ENCODE measurements around the gene PNMA6A.
"Not testable (repeated sequence)": the region's sequence is repeated elsewhere in the genome, so short reads cannot be mapped to it uniquely, and the experiment has no call there.

Gene PNMA6A

DNA sequence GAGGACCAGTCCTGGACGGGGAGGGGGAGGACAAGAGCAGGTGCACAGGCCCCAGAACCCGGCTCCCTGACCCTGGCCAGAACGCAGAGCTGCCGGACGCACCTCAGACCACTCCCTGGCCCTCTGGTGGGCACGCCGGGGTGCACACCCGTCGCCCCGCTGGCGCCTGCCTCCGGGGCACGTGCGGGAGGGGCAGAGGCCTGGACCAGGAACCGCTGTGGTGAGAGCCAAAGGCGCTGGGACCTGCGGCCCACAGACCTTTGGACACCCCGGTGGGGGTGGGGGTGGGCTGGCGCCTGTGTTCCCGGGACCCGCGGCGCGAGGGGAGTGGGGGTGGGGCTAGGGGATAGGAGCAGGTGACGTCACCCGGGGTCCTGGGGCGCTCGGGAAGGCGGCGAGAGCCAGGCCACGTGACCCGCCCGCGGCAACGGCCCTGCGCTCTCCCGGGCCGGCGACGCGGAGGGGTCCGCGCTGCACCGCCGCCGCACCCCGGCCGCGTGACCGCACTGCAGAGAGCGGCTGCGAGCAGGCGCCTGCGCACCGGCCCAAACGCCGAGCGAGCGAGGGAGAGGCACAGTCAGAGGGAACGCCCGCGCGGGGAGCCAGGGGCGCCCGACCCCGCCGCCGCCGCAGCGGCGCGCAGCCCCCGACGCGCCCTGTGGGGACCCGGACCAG lies at the start of gene PNMA6A:
TSS of gene PNMA6A (plus strand) at position 546 of the 675 bp plus-strand sequence. CDS start 609 bp downstream, outside the sequence.
- not testable (repeated sequence) for H2AFZ ChIP-seq (ENCODE audit: low read depth, low read length)

DNA sequence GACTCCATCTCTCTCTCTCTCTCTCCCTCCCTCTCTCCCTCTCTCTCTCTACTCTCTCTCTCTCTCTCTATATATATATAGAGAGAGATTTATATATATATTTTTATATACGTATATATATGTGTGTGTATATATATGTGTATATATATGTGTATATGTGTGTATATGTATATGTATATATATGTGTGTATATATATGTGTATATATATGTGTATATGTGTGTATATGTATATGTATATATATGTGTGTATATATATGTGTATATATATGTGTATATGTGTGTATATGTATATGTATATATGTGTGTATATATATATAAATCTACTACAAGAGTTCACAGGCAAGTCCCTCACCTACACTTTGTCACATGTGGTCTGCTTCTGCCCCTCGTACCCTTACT lies 45.8 kb upstream of the PNMA6A start:
- not testable (repeated sequence) for H2AFZ ChIP-seq (ENCODE audit: low read depth, low read length); H3K36me3 ChIP-seq (ENCODE audit: insufficient read depth, low read length); H3K27me3 ChIP-seq (ENCODE audit: insufficient read depth, low read length); H3K4me3 ChIP-seq (ENCODE audit: low read length); H3K9me3 ChIP-seq (ENCODE audit: low read length); H3K4me1 ChIP-seq (ENCODE audit: insufficient read depth, low read length)

More for the DNA sequence above, at the start of gene PNMA6A:
- H3K27me3 ChIP-seq (ENCODE audit: insufficient read depth, low read length); H3K4me1 ChIP-seq (ENCODE audit: insufficient read depth, low read length); H3K4me3 ChIP-seq (ENCODE audit: low read length); H3K36me3 ChIP-seq (ENCODE audit: insufficient read depth, low read length); H3K9me3 ChIP-seq (ENCODE audit: low read length): not testable (repeated sequence)

DNA sequence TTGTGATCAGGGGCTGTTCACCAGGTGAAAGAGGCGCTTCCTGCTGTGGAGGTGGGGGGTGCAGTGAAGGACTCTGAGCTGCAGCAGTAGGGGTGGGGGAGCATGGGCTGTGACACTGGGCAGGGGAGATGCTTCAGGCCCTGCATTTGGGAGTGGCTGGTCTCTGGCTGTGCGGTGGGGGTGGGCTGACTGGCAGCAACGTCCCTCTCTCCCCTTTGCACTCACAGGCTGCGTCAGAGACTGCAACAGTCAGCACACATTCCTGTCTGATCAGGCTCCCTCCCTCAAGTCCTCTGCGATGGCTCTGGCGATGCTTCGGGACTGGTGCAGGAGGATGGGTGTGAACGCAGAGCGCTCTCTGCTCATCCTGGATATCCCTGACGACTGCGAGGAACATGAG lies 43.8 kb upstream of the PNMA6A start:
- H2AFZ ChIP-seq (ENCODE audit: low read depth, low read length); H3K27me3 ChIP-seq (ENCODE audit: insufficient read depth, low read length); H3K4me3 ChIP-seq (ENCODE audit: low read length); H3K4me1 ChIP-seq (ENCODE audit: insufficient read depth, low read length); H3K36me3 ChIP-seq (ENCODE audit: insufficient read depth, low read length); H3K9me3 ChIP-seq (ENCODE audit: low read length): not testable (repeated sequence)

DNA sequence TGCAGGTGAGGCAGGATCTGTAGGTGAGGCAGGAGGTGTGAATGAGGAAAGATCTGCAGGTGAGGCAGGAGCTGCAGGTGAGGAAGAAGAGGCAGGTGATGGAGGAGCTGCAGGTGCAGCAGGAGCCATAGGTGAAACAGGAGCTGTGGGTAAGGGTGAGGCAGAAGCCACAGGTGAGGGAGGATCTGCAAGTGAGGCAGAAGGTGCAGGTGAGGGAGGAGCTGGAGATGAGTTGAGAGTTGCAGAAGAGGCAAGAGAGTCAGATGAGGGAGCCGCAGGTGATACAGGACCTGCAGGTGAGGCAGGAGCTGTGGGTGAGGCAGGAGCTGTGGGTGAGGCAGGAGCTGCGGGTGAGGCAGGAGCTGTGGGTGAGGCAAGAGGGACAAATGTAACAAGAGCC lies 43.1 kb upstream of the PNMA6A start:
- Histone ChIP-seq H3K9me3 (ENCODE audit: low read length) (no peaks in the 10 kb centered on the region), H3K4me1 (ENCODE audit: insufficient read depth, low read length) (no peaks in the 10 kb centered on the region), H2AFZ (ENCODE audit: low read depth, low read length) (no peak overlapping the region), H3K36me3 (ENCODE audit: insufficient read depth, low read length) (no peaks in the 10 kb centered on the region), H3K27me3 (ENCODE audit: insufficient read depth, low read length) (peaks cover 4% of the 10 kb centered on the region), H3K4me3 (ENCODE audit: low read length) (no peak overlapping the region)

DNA sequence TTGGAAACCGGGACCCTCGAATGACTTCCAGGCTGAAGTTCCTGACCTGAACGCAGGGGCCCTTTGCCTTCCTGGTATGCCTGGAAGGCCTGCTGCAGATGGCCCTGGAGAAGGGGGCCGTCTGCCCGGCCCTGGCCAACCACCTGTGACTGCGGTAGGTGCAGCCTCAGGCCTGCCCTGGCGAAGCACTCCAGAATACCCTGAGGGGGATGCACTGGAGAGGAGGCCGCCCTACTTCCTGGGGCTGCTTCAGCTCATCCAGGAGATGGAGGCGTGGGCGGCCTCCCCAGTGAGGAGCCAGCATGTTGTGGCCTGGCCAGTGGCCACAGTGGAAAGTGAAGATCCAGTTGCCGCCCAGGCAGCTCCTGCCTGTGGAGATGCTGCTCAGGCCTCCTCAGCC lies 42.4 kb upstream of the PNMA6A start:
- peaks cover 4% of the 10 kb centered on the region for H3K27me3 ChIP-seq (ENCODE audit: insufficient read depth, low read length)
- H2AFZ ChIP-seq (ENCODE audit: low read depth, low read length), result no peak overlapping the region
- H3K4me1 ChIP-seq (ENCODE audit: insufficient read depth, low read length), result no peaks in the 10 kb centered on the region
- no peak overlapping the region for H3K4me3 ChIP-seq (ENCODE audit: low read length)
- H3K9me3 ChIP-seq (ENCODE audit: low read length), result no peaks in the 10 kb centered on the region
- H3K36me3 ChIP-seq (ENCODE audit: insufficient read depth, low read length), result no peaks in the 10 kb centered on the region

DNA sequence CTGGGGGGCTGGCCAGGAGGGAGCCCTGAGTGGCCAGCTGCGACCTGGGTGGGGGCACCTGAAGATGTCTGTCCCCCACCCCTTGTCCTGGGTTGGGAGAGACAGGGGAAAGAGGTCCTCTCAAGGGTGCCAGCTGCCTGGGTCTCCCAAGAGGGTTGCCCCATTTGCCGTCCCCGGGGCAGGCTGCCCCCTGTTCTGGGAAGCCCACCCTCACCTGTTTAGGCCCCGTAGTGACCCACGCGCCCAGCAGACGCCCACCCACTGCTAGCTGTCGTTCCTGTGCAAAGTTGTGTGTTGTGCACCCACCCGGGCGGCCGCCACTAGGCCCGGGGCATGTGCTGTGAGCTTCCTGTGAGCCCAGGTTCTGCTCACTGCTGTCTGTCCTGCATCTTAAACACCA lies 41.5 kb upstream of the PNMA6A start:
- H3K36me3 ChIP-seq (ENCODE audit: insufficient read depth, low read length), result no peaks in the 10 kb centered on the region
- H3K9me3 ChIP-seq (ENCODE audit: low read length), result no peaks in the 10 kb centered on the region
- H2AFZ ChIP-seq (ENCODE audit: low read depth, low read length), result no peak overlapping the region
- H3K27me3 ChIP-seq (ENCODE audit: insufficient read depth, low read length), result peaks cover 4% of the 10 kb centered on the region
- H3K4me1 ChIP-seq (ENCODE audit: insufficient read depth, low read length), result no peaks in the 10 kb centered on the region
- H3K4me3 ChIP-seq (ENCODE audit: low read length), result no peak overlapping the region

DNA sequence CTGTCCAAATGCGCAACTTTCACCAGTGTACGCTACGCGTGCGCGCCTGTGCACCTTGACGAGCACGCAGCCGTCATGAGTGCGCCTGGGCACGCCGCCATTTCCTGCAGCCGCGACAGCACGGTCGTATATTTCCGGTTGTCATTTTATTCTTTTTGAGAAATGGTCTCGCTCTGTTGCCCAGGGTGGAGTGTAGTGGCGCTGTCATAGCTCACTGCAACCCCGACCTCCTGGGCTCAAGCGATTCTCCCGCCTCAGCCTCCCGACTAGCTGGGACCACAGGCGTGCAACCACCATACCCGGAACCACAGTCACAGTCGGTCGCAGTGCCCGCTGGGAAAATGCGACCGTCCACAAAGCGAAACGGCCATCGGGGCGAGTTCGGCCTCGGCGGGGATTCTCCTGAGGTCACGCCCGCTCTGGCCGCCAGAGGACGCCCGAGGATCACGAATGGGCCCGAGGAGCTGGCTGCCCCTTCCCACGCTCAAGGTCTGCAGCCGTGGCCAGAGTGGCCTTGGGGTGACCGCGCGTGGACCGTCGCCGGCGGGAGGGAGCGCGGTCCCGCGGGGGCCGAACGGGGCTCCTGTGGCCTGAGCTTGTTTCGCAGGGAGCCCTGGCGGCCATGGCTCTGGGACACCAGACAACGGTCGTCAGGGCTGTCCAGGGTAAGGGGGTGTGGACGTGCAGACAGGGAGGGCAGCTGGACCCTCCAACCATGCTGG lies 39.7 kb upstream of the PNMA6A start:
- Histone ChIP-seq H3K27me3 (ENCODE audit: insufficient read depth, low read length) (peaks cover 4% of the 10 kb centered on the region), H2AFZ (ENCODE audit: low read depth, low read length) (no peak overlapping the region), H3K36me3 (ENCODE audit: insufficient read depth, low read length) (no peaks in the 10 kb centered on the region), H3K4me3 (ENCODE audit: low read length) (no peak overlapping the region), H3K4me1 (ENCODE audit: insufficient read depth, low read length) (no peaks in the 10 kb centered on the region), H3K9me3 (ENCODE audit: low read length) (no peaks in the 10 kb centered on the region)

DNA sequence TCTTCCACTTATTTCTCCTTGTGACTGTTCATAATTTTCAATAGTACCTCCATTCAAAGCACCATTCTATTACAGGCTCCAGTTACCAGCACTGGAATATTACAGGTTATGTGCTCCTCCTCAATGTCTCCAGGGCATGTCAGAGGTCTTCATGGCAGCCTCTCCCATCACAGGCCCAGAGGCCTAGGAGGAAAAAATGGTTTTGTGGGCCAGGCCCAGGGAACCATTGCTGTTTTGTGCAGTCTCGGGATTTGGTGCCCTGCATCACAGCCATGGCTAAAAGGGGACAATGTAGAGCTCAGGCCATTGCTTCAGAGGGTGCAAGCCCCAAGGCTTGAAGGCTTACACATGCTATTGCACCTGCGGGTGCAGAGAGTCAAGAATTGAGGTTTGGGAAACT lies 23.2 kb upstream of the PNMA6A start:
- Histone ChIP-seq H2AFZ (ENCODE audit: low read depth, low read length) (no peak overlapping the region), H3K4me3 (ENCODE audit: low read length) (no peak overlapping the region), H3K9me3 (ENCODE audit: low read length) (peaks cover 4% of the 10 kb centered on the region), H3K4me1 (ENCODE audit: insufficient read depth, low read length) (no peaks in the 10 kb centered on the region), H3K36me3 (ENCODE audit: insufficient read depth, low read length) (no peaks in the 10 kb centered on the region), H3K27me3 (ENCODE audit: insufficient read depth, low read length) (no peaks in the 10 kb centered on the region)

DNA sequence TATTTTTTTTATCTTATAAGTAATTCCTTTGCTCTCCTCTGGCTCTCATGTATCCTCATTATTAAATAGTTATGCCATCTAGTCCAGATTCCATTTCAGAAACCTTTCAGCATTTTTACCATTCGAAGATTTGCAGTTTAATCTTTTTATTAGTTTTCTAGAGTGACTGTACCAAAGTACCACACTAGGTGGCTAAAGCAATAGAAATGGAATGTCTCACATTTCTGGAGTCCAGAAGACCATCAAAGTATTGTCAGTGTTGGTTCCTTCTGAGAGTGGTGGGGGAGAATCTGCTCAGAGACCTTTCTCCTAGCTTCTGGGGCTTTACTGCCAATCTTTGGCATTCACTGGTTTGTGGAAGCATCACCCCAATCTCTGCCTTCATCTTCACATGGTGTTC lies 19.7 kb upstream of the PNMA6A start:
- Histone ChIP-seq H3K36me3 (ENCODE audit: insufficient read depth, low read length) (no peaks in the 10 kb centered on the region), H3K4me1 (ENCODE audit: insufficient read depth, low read length) (no peaks in the 10 kb centered on the region), H2AFZ (ENCODE audit: low read depth, low read length) (no peak overlapping the region), H3K27me3 (ENCODE audit: insufficient read depth, low read length) (peaks cover 6% of the 10 kb centered on the region), H3K9me3 (ENCODE audit: low read length) (peaks cover 4% of the 10 kb centered on the region), H3K4me3 (ENCODE audit: low read length) (no peak overlapping the region)

DNA sequence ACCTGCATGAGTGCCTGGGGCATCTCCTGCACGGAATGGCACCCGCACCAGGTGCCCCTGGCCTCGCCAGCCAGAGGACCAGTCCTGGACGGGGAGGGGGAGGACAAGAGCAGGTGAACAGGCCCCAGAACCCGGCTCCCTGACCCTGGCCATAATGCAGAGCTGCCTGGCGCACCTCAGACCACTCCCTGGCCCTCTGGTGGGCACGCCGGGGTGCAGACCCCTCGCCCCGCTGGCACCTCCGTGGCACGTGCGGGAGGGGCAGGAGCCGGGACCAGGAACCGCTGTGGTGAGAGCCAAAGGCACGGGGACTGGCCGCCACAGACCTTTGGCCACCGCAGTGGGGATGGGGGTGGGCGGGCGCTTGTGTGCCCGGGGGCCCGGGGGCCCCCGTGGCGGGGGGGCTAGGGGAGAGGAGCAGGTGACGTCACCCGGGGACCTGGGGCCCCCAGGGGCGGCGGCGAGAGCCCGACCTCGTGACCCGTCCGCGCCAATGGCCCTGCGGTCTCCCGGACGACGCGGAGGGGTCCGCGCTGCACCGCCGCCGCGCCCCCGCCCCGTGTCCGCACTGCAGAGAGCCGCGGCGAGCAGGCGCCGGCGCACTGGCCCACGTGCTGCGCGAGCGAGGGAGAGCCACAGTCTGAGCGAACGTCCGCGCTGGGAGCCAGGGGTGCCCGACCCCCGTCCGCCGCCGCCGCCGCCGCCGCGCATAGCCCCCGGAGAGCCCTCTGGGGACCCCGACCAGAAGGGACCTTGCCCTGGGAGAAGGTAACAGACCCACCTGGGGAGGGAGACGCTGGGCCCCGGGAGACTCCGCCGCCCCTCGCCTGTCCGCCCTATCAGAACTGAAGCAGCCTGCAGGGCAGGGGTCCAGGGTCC lies 16.1 kb upstream of the PNMA6A start, which contains the start of gene PNMA3:
TSS of gene PNMA3 (plus strand) at position 600 of the 879 bp plus-strand sequence. CDS start 586 bp downstream, outside the sequence.
- Histone ChIP-seq H3K9me3 (ENCODE audit: low read length) (no peaks in the 10 kb centered on the region), H3K4me3 (ENCODE audit: low read length) (no peak within 1 kb of the TSS), H3K4me1 (ENCODE audit: insufficient read depth, low read length) (no peaks in the 10 kb centered on the region), H3K27me3 (ENCODE audit: insufficient read depth, low read length) (peaks cover 11% of the 10 kb centered on the region), H3K36me3 (ENCODE audit: insufficient read depth, low read length) (no peaks in the 10 kb centered on the region), H2AFZ (ENCODE audit: low read depth, low read length) (no peak within 1 kb of the TSS)

DNA sequence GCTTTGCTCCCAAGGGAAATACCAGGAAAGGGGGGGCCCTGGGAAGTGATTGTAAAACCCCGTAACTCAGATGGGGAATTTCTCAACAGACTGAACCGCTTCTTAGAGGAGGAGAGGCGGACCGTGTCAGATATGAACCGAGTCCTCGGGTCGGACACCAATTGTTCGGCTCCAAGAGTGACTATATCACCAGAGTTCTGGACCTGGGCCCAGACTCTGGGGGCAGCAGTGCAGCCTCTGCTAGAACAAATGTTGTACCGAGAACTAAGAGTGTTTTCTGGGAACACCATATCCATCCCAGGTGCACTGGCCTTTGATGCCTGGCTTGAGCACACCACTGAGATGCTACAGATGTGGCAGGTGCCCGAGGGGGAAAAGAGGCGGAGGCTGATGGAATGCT lies 15.0 kb upstream of the PNMA6A start:
- Histone ChIP-seq H3K4me1 (ENCODE audit: insufficient read depth, low read length) (no peaks in the 10 kb centered on the region), H3K36me3 (ENCODE audit: insufficient read depth, low read length) (no peaks in the 10 kb centered on the region), H3K9me3 (ENCODE audit: low read length) (no peaks in the 10 kb centered on the region), H3K4me3 (ENCODE audit: low read length) (no peak overlapping the region), H3K27me3 (ENCODE audit: insufficient read depth, low read length) (peaks cover 11% of the 10 kb centered on the region), H2AFZ (ENCODE audit: low read depth, low read length) (no peak overlapping the region)

DNA sequence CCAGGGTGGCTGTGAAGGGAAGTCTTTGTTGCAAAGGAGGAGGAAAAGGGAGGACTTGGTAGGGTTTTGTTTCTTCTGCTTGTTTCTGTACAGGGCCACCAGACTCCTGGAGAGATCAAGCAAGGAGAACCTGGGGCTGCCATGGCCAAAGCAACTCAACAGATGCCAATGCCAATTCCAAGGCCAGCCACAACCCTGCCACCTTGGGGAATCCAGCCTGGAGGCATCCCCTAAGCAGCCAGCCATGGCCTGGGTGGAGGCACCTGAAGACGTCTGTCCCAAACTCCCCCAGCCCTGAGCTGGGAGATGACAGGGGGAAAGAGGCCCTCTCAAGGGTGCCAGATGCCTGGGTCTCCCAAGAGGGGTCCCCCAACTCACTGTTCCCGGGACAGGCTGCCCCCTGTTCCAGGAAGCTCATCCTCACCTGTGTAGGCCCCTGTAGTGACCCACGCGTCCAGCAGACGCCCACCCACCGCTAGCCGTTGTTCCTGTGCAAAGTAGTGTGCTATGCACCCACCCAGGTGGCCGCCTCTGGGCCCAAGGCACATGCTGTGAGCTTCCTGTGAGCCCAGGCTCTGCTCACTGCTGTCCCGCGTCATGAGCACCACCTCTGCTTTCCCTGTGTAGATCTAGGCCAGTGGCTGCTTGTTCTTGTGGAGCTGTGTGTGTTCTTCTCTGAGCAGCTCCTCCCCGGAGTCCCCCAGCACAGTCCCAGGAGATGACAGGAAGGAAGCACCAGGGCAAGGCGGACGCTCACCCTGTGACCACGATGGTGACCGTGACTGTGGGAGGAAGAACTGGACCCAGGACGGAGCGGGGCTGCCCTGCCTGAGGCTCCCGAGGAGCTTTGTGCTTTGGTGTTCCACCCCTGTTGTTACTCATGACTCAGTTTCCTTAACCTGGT lies 12.8 kb upstream of the PNMA6A start:
- H3K9me3 ChIP-seq (ENCODE audit: low read length), result no peaks in the 10 kb centered on the region
- H3K4me1 ChIP-seq (ENCODE audit: insufficient read depth, low read length), result no peaks in the 10 kb centered on the region
- H3K27me3 ChIP-seq (ENCODE audit: insufficient read depth, low read length), result peaks cover 14% of the 10 kb centered on the region
- no peak overlapping the region for H2AFZ ChIP-seq (ENCODE audit: low read depth, low read length)
- H3K36me3 ChIP-seq (ENCODE audit: insufficient read depth, low read length), result no peaks in the 10 kb centered on the region
- no peak overlapping the region for H3K4me3 ChIP-seq (ENCODE audit: low read length)
